ENCODE results near the gene SNX24. TPM values are rescaled to one million over a fixed set of nuclear protein-coding genes. Genes with fewer than 3 reads are reported as not detected.
"Not testable (repeated sequence)": the region's sequence is repeated elsewhere in the genome, so short reads cannot be mapped to it uniquely, and the experiment has no call there.

The SNX24 gene
- total RNA-seq, 1 experiment from 2014 or later: 10.8 TPM

DNA sequence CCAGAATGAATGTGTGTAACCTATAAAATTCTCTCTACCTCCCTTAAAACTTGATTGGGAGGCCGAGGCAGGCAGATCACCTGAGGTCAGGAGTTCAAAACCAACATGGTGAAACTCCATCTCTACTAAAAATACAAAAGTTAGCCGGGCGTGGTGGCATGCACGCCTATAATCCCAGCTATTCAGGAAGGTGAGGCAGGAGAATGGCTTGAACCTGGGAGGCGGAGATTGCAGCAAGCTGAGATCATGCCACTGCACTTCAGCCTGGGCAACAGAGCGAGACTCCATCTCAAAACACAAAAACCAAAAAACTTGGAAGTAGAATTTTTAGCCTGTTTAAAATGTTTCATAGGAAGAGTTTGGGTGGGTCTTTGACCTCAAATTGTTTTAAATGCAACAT, 122.6 kb downstream of the SNX24 start:
- DNase-seq (ENCODE audit: low read depth, low spot score); CTCF ChIA-PET; H4K20me1 ChIP-seq (ENCODE audit: insufficient read depth); H2AFZ ChIP-seq (ENCODE audit: low read depth, low read length, poor library complexity, severe bottlenecking); ATAC-seq; POLR2A ChIA-PET; H3K9me2 ChIP-seq (ENCODE audit: insufficient read depth); H3K9ac ChIP-seq (ENCODE audit: low read length); RAD21 ChIA-PET (ENCODE audit: low non-redundant PET in 1 of 2, low total read pairs in 2 of 2, uncharacterized antibody in 2 of 2, unreplicated experiment in 2 of 2); H3K4me1 ChIP-seq (ENCODE audit: control insufficient read depth in 1 of 2, insufficient read depth in 2 of 2, low read length in 2 of 2); H3K4me3 ChIP-seq (replicated peaks in 1 of 2; ENCODE audit: low read depth in 1 of 2, low read length in 2 of 2); H3K36me3 ChIP-seq (ENCODE audit: control insufficient read depth in 1 of 2, insufficient read depth in 2 of 2, low read length in 2 of 2); H3K79me2 ChIP-seq (ENCODE audit: insufficient read depth, low read length); H3K27ac ChIP-seq (ENCODE audit: low read depth, low read length); H3K4me2 ChIP-seq (ENCODE audit: low read length); H3K27me3 ChIP-seq (ENCODE audit: insufficient read depth, low read length); BruUV-seq (replicated peaks); intact Hi-C loops (cut with micrococcal nuclease); H3K9me3 ChIP-seq (ENCODE audit: control insufficient read depth in 1 of 2, insufficient read depth in 1 of 2, low read depth in 1 of 2, low read length in 2 of 2): not testable (repeated sequence)

GRCh38 chr5:122971333-122971732, 125.9 kb downstream of the SNX24 start:
- RAD21 ChIA-PET (ENCODE audit: low non-redundant PET in 1 of 2, low total read pairs in 2 of 2, uncharacterized antibody in 2 of 2, unreplicated experiment in 2 of 2): no interaction called here
- TF ChIP-seq EZH2 (IDR thresholded peaks at IDR 0.05): no peak
- TF ChIP-seq, protein P1, sequence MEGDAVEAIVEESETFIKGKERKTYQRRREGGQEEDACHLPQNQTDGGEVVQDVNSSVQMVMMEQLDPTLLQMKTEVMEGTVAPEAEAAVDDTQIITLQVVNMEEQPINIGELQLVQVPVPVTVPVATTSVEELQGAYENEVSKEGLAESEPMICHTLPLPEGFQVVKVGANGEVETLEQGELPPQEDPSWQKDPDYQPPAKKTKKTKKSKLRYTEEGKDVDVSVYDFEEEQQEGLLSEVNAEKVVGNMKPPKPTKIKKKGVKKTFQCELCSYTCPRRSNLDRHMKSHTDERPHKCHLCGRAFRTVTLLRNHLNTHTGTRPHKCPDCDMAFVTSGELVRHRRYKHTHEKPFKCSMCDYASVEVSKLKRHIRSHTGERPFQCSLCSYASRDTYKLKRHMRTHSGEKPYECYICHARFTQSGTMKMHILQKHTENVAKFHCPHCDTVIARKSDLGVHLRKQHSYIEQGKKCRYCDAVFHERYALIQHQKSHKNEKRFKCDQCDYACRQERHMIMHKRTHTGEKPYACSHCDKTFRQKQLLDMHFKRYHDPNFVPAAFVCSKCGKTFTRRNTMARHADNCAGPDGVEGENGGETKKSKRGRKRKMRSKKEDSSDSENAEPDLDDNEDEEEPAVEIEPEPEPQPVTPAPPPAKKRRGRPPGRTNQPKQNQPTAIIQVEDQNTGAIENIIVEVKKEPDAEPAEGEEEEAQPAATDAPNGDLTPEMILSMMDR (IDR thresholded peaks at IDR 0.05 in 2 of 3, conservative IDR thresholded peaks at IDR 0.05 in 1 of 3; ENCODE audit: borderline replicate concordance in 1 of 3, insufficient read depth in 1 of 3, low read depth in 2 of 3, low read length in 2 of 3): no peak
- TF ChIP-seq CBX3 (IDR thresholded peaks at IDR 0.05; ENCODE audit: low read depth): no peak
- TF ChIP-seq CEBPB (IDR thresholded peaks at IDR 0.05; ENCODE audit: low read depth): no peak
- CTCF ChIA-PET: no interaction called here

More at GRCh38 chr5:122971333-122971732, 125.9 kb downstream of the SNX24 start:
- no peak overlapping the region for H3K27ac ChIP-seq (ENCODE audit: low read depth, low read length)
- no peak overlapping the region for H3K9ac ChIP-seq (ENCODE audit: low read length)
- no peak for ATAC-seq
- no peaks in the 10 kb centered on the region for H4K20me1 ChIP-seq (ENCODE audit: insufficient read depth)
- no peaks in the 10 kb centered on the region for H3K27me3 ChIP-seq (ENCODE audit: insufficient read depth, low read length)
- no peaks in the 10 kb centered on the region for H3K36me3 ChIP-seq (ENCODE audit: control insufficient read depth in 1 of 2, insufficient read depth in 2 of 2, low read length in 2 of 2)
- H3K4me2 ChIP-seq (ENCODE audit: low read length): no peak overlapping the region
- no peaks in the 10 kb centered on the region for H3K9me2 ChIP-seq (ENCODE audit: insufficient read depth)
- H2AFZ ChIP-seq (ENCODE audit: low read depth, low read length, poor library complexity, severe bottlenecking): no peak overlapping the region
- H3K9me3 ChIP-seq (ENCODE audit: control insufficient read depth in 1 of 2, insufficient read depth in 1 of 2, low read depth in 1 of 2, low read length in 2 of 2): no peaks in the 10 kb centered on the region
- no TSS peak for BruUV-seq (replicated peaks)
- no peaks in the 10 kb centered on the region for H3K79me2 ChIP-seq (ENCODE audit: insufficient read depth, low read length)
- no peak overlapping the region for H3K4me3 ChIP-seq (replicated peaks in 1 of 2; ENCODE audit: low read depth in 1 of 2, low read length in 2 of 2)
- intact Hi-C loops (cut with micrococcal nuclease): no loop called here
- POLR2A ChIA-PET: no interaction called here
- no peak for DNase-seq (ENCODE audit: low read depth, low spot score)
- H3K4me1 ChIP-seq (ENCODE audit: control insufficient read depth in 1 of 2, insufficient read depth in 2 of 2, low read length in 2 of 2): no peaks in the 10 kb centered on the region
